Measurements from ENCODE around the gene ADGRG6.

- TF ChIP-seq LARP7 (IDR thresholded peaks at IDR 0.05) (no peak), TAF1 (IDR thresholded peaks at IDR 0.05; ENCODE audit: borderline replicate concordance, low read depth, low read length) (no peak)
These were observed 160.5 kb downstream of the ADGRG6 start for GRCh38 chr6:142462260-142462659.
